ENCODE results near the gene GFRA1.

DNA sequence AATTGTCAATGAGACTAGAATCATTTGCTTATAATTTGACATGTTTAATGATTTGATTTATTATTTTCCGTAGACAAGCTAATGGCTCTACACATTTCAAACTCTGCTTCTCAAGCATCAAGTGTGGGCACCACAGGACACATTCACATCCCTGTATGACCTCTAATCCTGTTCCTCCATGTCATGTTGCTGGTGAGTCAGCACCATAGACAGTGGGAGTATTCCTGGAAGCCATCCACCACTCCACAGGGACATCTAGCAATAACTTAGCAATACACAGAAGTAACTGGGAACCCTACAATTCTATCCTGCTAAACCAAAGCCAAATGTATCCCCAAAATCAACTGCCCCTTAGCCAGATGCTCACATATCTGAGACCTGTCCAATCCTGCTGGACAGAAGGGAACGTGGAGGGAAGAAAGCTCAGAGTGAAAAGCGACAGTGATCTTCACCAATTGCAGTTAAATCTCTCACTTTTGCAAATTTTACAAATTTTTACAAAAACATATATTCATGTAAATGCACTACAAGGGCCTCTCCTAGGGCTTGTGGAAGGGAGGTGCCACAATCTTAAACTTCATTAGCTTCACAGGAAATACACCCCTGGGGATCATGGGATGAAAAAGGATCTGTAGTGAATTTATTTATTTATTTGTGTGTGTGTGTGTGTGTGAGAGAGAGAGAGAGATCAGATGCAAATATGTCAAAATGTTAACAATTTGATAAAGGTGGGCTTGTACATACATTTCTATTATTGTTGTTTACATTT, 126.5 kb downstream of the GFRA1 start:
- TF ChIP-seq EZH2 (IDR thresholded peaks at IDR 0.05) (no peak), POLR2AphosphoS5 (IDR thresholded peaks at IDR 0.05; ENCODE audit: low read depth, low read length) (no peak), RAD21 (IDR thresholded peaks at IDR 0.05; ENCODE audit: low read depth) (no peak), POLR2A (IDR thresholded peaks at IDR 0.05; ENCODE audit: borderline replicate concordance, extremely low read depth, insufficient read depth, insufficient read length) (no peak), ZNF274 (IDR thresholded peaks at IDR 0.05; ENCODE audit: low read depth, low read length) (no peak), EZH2phosphoT487 (IDR thresholded peaks at IDR 0.05; ENCODE audit: borderline replicate concordance) (no peak), ELF1 (IDR thresholded peaks at IDR 0.05; ENCODE audit: borderline replicate concordance, low read depth) (no peak), JUND (IDR thresholded peaks at IDR 0.05) (no peak)
- TF ChIP-seq, protein P1, sequence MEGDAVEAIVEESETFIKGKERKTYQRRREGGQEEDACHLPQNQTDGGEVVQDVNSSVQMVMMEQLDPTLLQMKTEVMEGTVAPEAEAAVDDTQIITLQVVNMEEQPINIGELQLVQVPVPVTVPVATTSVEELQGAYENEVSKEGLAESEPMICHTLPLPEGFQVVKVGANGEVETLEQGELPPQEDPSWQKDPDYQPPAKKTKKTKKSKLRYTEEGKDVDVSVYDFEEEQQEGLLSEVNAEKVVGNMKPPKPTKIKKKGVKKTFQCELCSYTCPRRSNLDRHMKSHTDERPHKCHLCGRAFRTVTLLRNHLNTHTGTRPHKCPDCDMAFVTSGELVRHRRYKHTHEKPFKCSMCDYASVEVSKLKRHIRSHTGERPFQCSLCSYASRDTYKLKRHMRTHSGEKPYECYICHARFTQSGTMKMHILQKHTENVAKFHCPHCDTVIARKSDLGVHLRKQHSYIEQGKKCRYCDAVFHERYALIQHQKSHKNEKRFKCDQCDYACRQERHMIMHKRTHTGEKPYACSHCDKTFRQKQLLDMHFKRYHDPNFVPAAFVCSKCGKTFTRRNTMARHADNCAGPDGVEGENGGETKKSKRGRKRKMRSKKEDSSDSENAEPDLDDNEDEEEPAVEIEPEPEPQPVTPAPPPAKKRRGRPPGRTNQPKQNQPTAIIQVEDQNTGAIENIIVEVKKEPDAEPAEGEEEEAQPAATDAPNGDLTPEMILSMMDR (IDR thresholded peaks at IDR 0.05 in 2 of 3, conservative IDR thresholded peaks at IDR 0.05 in 1 of 3; ENCODE audit: borderline replicate concordance in 1 of 3, insufficient read depth in 1 of 3, low read depth in 2 of 3, low read length in 2 of 3): no peak
- TF ChIP-seq, protein P2, sequence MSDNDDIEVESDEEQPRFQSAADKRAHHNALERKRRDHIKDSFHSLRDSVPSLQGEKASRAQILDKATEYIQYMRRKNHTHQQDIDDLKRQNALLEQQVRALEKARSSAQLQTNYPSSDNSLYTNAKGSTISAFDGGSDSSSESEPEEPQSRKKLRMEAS (IDR thresholded peaks at IDR 0.05): no peak
